ENCODE results near the gene PLBD2. TPM values are rescaled to one million over a fixed set of nuclear protein-coding genes. Genes with fewer than 3 reads are reported as not detected.

The PLBD2 gene
- total RNA-seq, 1 donor from 2014 or later: 62.9 TPM

- DNase-seq (ENCODE audit: low spot score): no peak
Measured at GRCh38 chr12:113414519-113415038, 56.2 kb downstream of the PLBD2 start.

- no peak for DNase-seq (ENCODE audit: low spot score)
Measured at GRCh38 chr12:113416091-113416754, 57.8 kb downstream of the PLBD2 start.

GRCh38 chr12:113418213-113418879 is 60.0 kb downstream of the PLBD2 start:
- DNase-seq (ENCODE audit: low spot score): no peak

- DNase-seq (ENCODE audit: low spot score): no peak
Measured at GRCh38 chr12:113420996-113421595, 62.7 kb downstream of the PLBD2 start.

GRCh38 chr12:113422030-113422885 is 63.9 kb downstream of the PLBD2 start, which contains the start of gene SDSL:
SDSL (plus strand) TSS chr12:113422380; CDS start chr12:113427983, 5,603 bp downstream.
- DNase-seq (ENCODE audit: low spot score): no peak

- no peak for DNase-seq (ENCODE audit: low spot score)
Measured at GRCh38 chr12:113422886-113423669, 64.7 kb downstream of the PLBD2 start.

- DNase-seq (ENCODE audit: low spot score): no peak
Measured at GRCh38 chr12:113424456-113424855, 66.1 kb downstream of the PLBD2 start.

GRCh38 chr12:113424915-113425823 is 66.8 kb downstream of the PLBD2 start:
- DNase-seq (ENCODE audit: low spot score): no peak

GRCh38 chr12:113425960-113426453 is 67.6 kb downstream of the PLBD2 start:
- DNase-seq (ENCODE audit: low spot score): no peak

GRCh38 chr12:113427882-113428281 is 69.5 kb downstream of the PLBD2 start:
- DNase-seq (ENCODE audit: low spot score): no peak

GRCh38 chr12:113428482-113428881 is 70.1 kb downstream of the PLBD2 start:
- DNase-seq (ENCODE audit: low spot score): no peak

GRCh38 chr12:113432986-113433385 is 74.6 kb downstream of the PLBD2 start:
- no peak for DNase-seq (ENCODE audit: low spot score)

GRCh38 chr12:113435367-113435766 is 77.0 kb downstream of the PLBD2 start:
- DNase-seq (ENCODE audit: low spot score): no peak

- no peak for DNase-seq (ENCODE audit: low spot score)
Measured at GRCh38 chr12:113436586-113436985, 78.2 kb downstream of the PLBD2 start.

GRCh38 chr12:113436993-113437728 is 78.8 kb downstream of the PLBD2 start:
- no peak for DNase-seq (ENCODE audit: low spot score)

GRCh38 chr12:113437729-113438100 is 79.3 kb downstream of the PLBD2 start:
- no peak for DNase-seq (ENCODE audit: low spot score)

- no peak for DNase-seq (ENCODE audit: low spot score)
Measured at GRCh38 chr12:113438523-113439300, 80.3 kb downstream of the PLBD2 start.

GRCh38 chr12:113439301-113439597 is 80.9 kb downstream of the PLBD2 start:
- no peak for DNase-seq (ENCODE audit: low spot score)
